ENCODE results near the gene INPP5D.

Gene INPP5D

DNA sequence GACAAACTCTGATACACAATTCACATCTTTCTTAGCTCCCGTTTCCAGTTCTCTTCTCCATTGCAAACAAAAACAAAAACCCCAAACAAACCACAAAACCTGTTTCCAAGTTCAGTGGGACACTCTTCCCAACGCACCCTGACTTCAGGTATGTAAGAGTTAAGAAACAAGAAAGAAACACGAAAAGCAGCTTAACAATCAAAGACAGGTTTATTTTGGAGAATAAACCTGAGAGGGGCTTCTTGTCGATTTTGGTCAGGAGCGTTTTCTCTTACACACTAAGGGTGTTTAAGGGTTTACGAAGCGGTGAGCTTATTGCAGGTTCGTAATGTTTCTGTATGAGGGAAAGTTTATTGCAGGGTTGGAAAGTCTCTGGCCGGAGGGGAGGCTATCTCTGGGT, 190.4 kb downstream of the INPP5D start:
- DNase-seq = no peak

DNA sequence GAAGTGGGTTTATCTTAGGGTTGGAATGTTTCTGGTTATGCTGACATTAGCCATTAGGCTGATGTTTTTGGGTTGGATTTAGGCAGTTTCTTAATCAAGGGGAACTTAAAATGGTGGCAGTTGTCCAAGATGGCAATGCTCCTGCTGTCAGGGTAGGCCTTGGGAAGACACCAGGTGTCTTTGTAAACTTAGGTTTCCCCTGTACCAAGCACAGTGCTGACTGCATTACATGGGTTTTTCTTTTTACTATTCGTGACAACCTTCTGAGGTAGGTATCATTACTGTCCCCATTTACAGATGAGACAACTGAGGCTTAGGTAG, 190.8 kb downstream of the INPP5D start:
- DNase-seq = no peak

DNA sequence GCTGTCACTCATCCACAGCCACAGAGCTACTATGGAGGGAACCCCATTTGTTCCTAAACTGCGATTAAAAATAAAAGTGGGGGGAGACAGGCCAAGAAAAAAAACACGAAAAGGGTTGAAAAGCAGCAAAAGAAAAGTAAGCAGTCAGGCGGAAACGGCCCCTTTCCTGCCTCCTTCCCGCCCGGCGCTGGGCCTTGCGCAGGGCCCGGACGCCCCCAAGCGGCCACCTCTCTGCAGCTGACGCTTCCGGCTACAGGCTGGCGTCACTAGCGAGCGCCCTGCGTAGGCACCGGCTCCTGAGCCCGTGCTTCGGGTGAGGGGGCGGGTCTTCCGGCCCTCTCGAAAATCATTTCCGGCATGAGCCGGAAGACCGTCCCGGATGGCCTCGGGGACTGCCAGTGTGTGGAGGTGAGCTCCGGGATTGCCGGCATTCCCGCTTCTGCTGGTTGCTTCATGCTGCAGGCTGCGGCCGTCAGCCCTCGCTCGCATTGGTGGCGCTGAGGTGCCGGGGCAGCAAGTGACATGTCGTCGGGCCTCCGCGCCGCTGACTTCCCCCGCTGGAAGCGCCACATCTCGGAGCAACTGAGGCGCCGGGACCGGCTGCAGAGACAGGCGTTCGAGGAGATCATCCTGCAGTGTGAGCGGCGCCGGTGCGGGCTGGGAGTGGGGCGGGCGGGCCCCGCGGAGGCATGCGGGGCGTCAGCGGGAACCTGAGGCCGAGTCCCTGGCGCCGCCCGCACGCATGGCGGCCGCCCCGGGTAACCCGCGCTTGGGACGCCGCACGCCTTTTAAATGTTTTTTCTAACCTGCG, 191.4 kb downstream of the INPP5D start, which contains the start of gene ATG16L1:
ATG16L1 (plus strand) TSS at position 368 of the 811 bp plus-strand sequence; CDS start at position 523, 155 bp downstream.
- DNase-seq = peak; percentile 86 to 96 (median 92)

DNA sequence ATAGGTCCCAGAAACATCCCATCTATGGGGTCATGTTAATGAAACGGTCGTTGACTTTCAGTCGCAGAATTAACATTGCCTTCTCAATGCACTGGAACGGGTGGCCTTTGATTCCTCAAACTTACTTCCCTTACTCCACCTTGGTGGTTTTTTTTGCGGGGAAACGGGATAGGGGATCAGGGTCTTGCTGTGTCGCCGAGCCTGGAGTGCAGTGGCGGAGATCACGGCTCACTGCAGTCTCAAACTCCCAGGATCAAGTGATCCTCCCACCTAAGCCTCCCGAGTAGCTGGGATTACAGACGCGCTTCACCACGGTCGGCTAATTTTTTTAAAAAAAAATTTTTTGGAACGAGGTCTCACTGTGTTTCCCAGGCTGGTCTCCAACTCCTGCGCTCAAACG, 192.1 kb downstream of the INPP5D start:
- peak in 1 of 3 experiments; percentile 39 for DNase-seq

DNA sequence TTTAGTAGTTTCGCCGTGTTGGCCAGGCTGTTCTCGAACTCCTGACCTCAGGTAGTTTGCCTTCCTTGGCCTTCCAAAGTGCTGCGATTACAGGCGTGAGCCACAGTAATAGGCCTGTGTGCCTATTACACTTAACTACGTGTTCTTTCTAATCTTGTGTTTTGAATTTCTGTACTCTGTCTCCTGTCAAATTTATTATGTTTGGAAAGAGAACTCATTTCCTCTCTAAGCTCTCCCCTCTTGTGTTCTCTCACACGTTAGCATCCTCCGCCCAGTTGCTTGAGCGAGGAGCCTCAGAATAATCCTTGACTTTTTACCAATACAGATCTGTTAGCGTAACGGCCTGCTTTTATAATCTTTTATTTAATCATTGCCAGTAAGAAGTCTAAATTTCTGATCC, 195.0 kb downstream of the INPP5D start:
- no peak for DNase-seq

DNA sequence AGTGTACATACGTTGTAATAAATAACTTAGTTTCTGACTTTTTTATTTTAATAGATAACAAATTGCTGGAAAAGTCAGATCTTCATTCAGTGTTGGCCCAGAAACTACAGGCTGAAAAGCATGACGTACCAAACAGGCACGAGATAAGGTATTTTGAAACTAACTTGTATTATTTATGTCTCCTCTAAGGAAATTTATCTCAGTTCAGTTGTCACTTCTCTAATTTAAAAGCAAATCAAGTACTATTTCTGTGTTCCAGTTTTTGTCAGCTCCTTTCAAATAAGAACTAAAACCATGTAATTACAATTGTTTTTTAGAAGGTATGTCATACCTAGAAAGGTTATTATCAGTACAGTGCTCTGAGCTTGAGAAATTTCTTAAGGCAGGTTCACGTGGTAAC, 195.9 kb downstream of the INPP5D start:
- DNase-seq = no peak
